Endothelial cell of umbilical vein (primary cell): Measurements from ENCODE around the gene AQP3. TPM values are rescaled to one million over a fixed set of nuclear protein-coding genes. Genes with fewer than 3 reads are reported as not detected.

Experiments used
- BruUV-seq: library from RNA; stranded (reverse); fragments of 400-500 nt; replicated peaks from 2 replicates; lab custom pipeline; 2021; lab: Mats Ljungman, UMichigan
- CTCF ChIA-PET: fragments of 300-600, 350-600 bp; sonication (Branson Sonifier 250); formaldehyde crosslinking; loops from one replicate; lab custom pipeline; 2021; ENCODE audit warnings: antibody characterized with exemption, inconsistent platforms; lab: Charles Lee
- POLR2A ChIA-PET: fragments of 300-600, 350-600 bp; sonication (Branson Sonifier 250); formaldehyde crosslinking; loops from one replicate; lab custom pipeline; 2021; ENCODE audit warnings: antibody characterized with exemption, inconsistent platforms; lab: Charles Lee
- DNase-seq: peaks from one replicate; pipeline ENCODE4 v3.0.0-alpha.2; 2011; ENCODE audit warnings: low read depth, low spot score
- FAIRE-seq: peaks from 2 replicates; lab custom pipeline; 2011; peaks lifted over from hg19 to GRCh38; lab: Jason Lieb, UNC
- H2AFZ ChIP-seq: 2 replicates; pipeline ENCODE4 v1.6.0; 2012; ENCODE audit warnings: low read depth, low read length, control low read depth, inconsistent platforms
- H3K27ac ChIP-seq: 2 replicates; pipeline ENCODE4 v1.5.1; 2011; ENCODE audit warnings: low read depth, mild to moderate bottlenecking, control low read depth, low read length, moderate library complexity; ENCODE audit not compliant: insufficient read depth
- H3K27me3 ChIP-seq, 2 experiments: 2 replicates each; pipeline versions ENCODE4 v1.6.0 to v1.6.1; 2011; ENCODE audit warnings: low read length in 2 of 2, mixed read lengths in 1 of 2; ENCODE audit not compliant: control insufficient read depth in 2 of 2, insufficient read depth in 2 of 2
- H3K36me3 ChIP-seq, 2 experiments: 2 replicates in 1 of 2; 3 replicates in 1 of 2; pipeline ENCODE4 v1.5.1; 2011; ENCODE audit warnings: low read length in 2 of 2, mild to moderate bottlenecking in 1 of 2, moderate library complexity in 1 of 2; ENCODE audit not compliant: control insufficient read depth in 2 of 2, insufficient read depth in 2 of 2; ENCODE audit errors: extremely low read depth in 1 of 2
- H3K4me1 ChIP-seq: 3 replicates; pipeline ENCODE4 v1.5.1; 2011; ENCODE audit warnings: mild to moderate bottlenecking, low read length; ENCODE audit not compliant: control insufficient read depth, insufficient read depth; ENCODE audit errors: extremely low read depth
- H3K4me2 ChIP-seq: 2 replicates; pipeline ENCODE4 v1.6.1; 2011; ENCODE audit warnings: low read length, control low read depth, mixed read lengths; ENCODE audit not compliant: insufficient read depth
- H3K4me3 ChIP-seq, 3 experiments: fragments of 200-600 bp in 1 of 3; sonication (generic), shearing (Covaris generic) in 1 of 3; replicated peaks in 1 of 3; 2 replicates each; pipeline ENCODE4 v1.5.1; 2011 to 2016; ENCODE audit warnings: control low read depth in 3 of 3, low read length in 3 of 3, mild to moderate bottlenecking in 2 of 3, inconsistent platforms in 1 of 3, low read depth in 1 of 3, moderate library complexity in 1 of 3; ENCODE audit not compliant: insufficient read depth in 1 of 3
- H3K79me2 ChIP-seq: 2 replicates; pipeline ENCODE4 v1.6.0; 2012; ENCODE audit warnings: low read length, inconsistent platforms; ENCODE audit not compliant: control insufficient read depth, insufficient read depth
- H3K9ac ChIP-seq: replicated peaks from 2 replicates; pipeline ENCODE3; 2011; ENCODE audit warnings: low read length, control low read depth; ENCODE audit not compliant: insufficient read depth; ENCODE audit errors: extremely low read depth
- H3K9me1 ChIP-seq: replicated peaks from 3 replicates; pipeline ENCODE4 v1.6.0; 2011; ENCODE audit warnings: mild to moderate bottlenecking, low read length; ENCODE audit not compliant: control insufficient read depth, insufficient read depth; ENCODE audit errors: extremely low read depth
- H3K9me3 ChIP-seq: replicated peaks from 2 replicates; pipeline ENCODE4 v1.5.1; 2012; ENCODE audit warnings: low read length, inconsistent platforms; ENCODE audit not compliant: control insufficient read depth, insufficient read depth
- H4K20me1 ChIP-seq: replicated peaks from 2 replicates; pipeline ENCODE3; 2011; ENCODE audit warnings: mild to moderate bottlenecking, low read length; ENCODE audit not compliant: control insufficient read depth, insufficient read depth; ENCODE audit errors: extremely low read depth
- EZH2 ChIP-seq: IDR thresholded peaks from 2 replicates; pipeline ENCODE4 v1.6.1; 2012; ENCODE audit warnings: borderline replicate concordance, low read depth, mild to moderate bottlenecking, moderate library complexity, low read length, inconsistent platforms; ENCODE audit not compliant: severe bottlenecking
- FOS ChIP-seq: IDR thresholded peaks from 2 replicates; pipeline ENCODE4 v1.6.1; 2011; ENCODE audit warnings: mild to moderate bottlenecking, low read length, moderate library complexity, borderline replicate concordance; ENCODE audit not compliant: insufficient read depth
- JUN ChIP-seq: IDR thresholded peaks from 2 replicates; pipeline ENCODE4 v1.6.1; 2011; ENCODE audit warnings: borderline replicate concordance, low read depth; ENCODE audit not compliant: insufficient read length, insufficient read depth
- MAX ChIP-seq: IDR thresholded peaks from 2 replicates; pipeline ENCODE4 v1.6.1; 2011; ENCODE audit not compliant: insufficient read depth, insufficient read length
- MYC ChIP-seq: IDR thresholded peaks from one replicate; pipeline ENCODE4 v1.6.1; 2011; ENCODE audit warnings: mild to moderate bottlenecking, low read depth, low read length
- POLR2A ChIP-seq: IDR thresholded peaks from 2 replicates; pipeline ENCODE4 v1.6.1; 2012; ENCODE audit warnings: low read depth, mild to moderate bottlenecking, control low read depth, low read length
- POLR2AphosphoS5 ChIP-seq: IDR thresholded peaks from 2 replicates; pipeline ENCODE4 v1.6.1; 2012; ENCODE audit warnings: low read depth, mild to moderate bottlenecking, control low read depth, low read length, moderate library complexity; ENCODE audit not compliant: insufficient read depth
- dilution Hi-C: fragments of 300-500 bp; cut with MboI; formaldehyde crosslinking; loops from one replicate; pipeline ENCODE4 v1.15.0; 2019; ENCODE audit warnings: low sequenced_read_pairs; ENCODE audit not compliant: extremely low pct_ligation_motif_present
- intact Hi-C: fragments of 100-400 bp; cut with micrococcal nuclease; formaldehyde crosslinking; loops from one replicate; pipeline ENCODE4 v1.10.0; 2022
- polyA plus RNA-seq, 4 experiments: library from polyadenylated mRNA; depleted of rRNA in 3 of 4; stranded (reverse) in 3 of 4; unstranded in 1 of 4; fragments of >200 nt; gene quantifications; 2 replicates each; pipeline versions ENCODE4 v1.2.1 to v1.2.3, GENCODE V29; 2011 to 2012; ENCODE audit warnings: missing spikeins in 1 of 4
- total RNA-seq: library from RNA; stranded (reverse); gene quantifications from 2 replicates; pipeline ENCODE4 v1.2.3, GENCODE V29; 2021

AQP3 gene
- total and polyA plus RNA-seq, 2 donors (not counting 3 experiments of a cell fraction or from before 2014, with no cell fraction given) = 0.93 to 1.8 TPM

GRCh38 chr9:33414889-33415500 lies 32.4 kb downstream of the AQP3 start:
- Histone ChIP-seq H3K79me2 (no peaks in the 10 kb centered on the region), H3K4me3 (no peak overlapping the region), H3K9me3 (no peaks in the 10 kb centered on the region), H3K36me3 (no peaks in the 10 kb centered on the region), H2AFZ (no peak overlapping the region), H3K9me1 (no peaks in the 10 kb centered on the region), H4K20me1 (no peaks in the 10 kb centered on the region), H3K9ac (no peak overlapping the region), H3K27ac (no peak overlapping the region), H3K4me1 (no peaks in the 10 kb centered on the region), H3K27me3 (no peaks in the 10 kb centered on the region), H3K4me2 (no peak overlapping the region)
- dilution Hi-C loops (no loop called here), intact Hi-C loops (loop anchor here (1.0 to 5.0 kb wide), 3 partner anchors 40 to 128 kb away; no protein-coding TSS in a partner anchor)
- BruUV-seq = no TSS peak
- DNase-seq (no peak), FAIRE-seq (no peak)
- ChIA-PET CTCF (interaction anchor here (0.6 to 9.3 kb wide), 35 partner anchors 8 to 203 kb away, joined by 3 to 164 read pairs (median 6); partner anchors contain the start of genes AQP3, AQP7, BAG1 and CHMP5), POLR2A (no interaction called here)
- no peak for TF ChIP-seq MYC

GRCh38 chr9:33414268-33414667 lies 33.1 kb downstream of the AQP3 start:
- no peak overlapping the region for H3K4me2 ChIP-seq
- intact Hi-C loops = no loop called here
- H3K9me1 ChIP-seq = no peaks in the 10 kb centered on the region
- H3K9me3 ChIP-seq = no peaks in the 10 kb centered on the region
- no peak overlapping the region for H3K27ac ChIP-seq
- dilution Hi-C loops = no loop called here
- H3K36me3 ChIP-seq = no peaks in the 10 kb centered on the region
- no peaks in the 10 kb centered on the region for H3K4me1 ChIP-seq
- ChIA-PET POLR2A (interaction anchor here (0.8 kb wide), 1 partner anchor 59 kb away, joined by 3 read pairs; the partner anchor contains the start of gene NOL6), CTCF (interaction anchor here (0.9 to 9.3 kb wide), 10 partner anchors 10 to 129 kb away, joined by 3 to 164 read pairs (median 11); partner anchors contain the start of genes AQP3 and AQP7)
- TF ChIP-seq EZH2 = no peak
- no peak for TF ChIP-seq FOS
- TF ChIP-seq POLR2A = no peak
- no peak for TF ChIP-seq MAX
- TF ChIP-seq JUN = no peak
- TF ChIP-seq POLR2AphosphoS5 = no peak
- H3K9ac ChIP-seq = no peak overlapping the region
- BruUV-seq = no TSS peak
- no peaks in the 10 kb centered on the region for H3K79me2 ChIP-seq
- FAIRE-seq (no peak), DNase-seq (no peak)
- no peaks in the 10 kb centered on the region for H3K27me3 ChIP-seq
- no peak overlapping the region for H3K4me3 ChIP-seq
- H4K20me1 ChIP-seq = no peaks in the 10 kb centered on the region
- H2AFZ ChIP-seq = no peak overlapping the region
